ENCODE measurements around the gene SLC6A5. TPM values are rescaled to one million over a fixed set of nuclear protein-coding genes. Genes with fewer than 3 reads are reported as not detected.

SLC6A5 gene
- total RNA-seq, 1 experiment from 2014 or later: not detected

DNA sequence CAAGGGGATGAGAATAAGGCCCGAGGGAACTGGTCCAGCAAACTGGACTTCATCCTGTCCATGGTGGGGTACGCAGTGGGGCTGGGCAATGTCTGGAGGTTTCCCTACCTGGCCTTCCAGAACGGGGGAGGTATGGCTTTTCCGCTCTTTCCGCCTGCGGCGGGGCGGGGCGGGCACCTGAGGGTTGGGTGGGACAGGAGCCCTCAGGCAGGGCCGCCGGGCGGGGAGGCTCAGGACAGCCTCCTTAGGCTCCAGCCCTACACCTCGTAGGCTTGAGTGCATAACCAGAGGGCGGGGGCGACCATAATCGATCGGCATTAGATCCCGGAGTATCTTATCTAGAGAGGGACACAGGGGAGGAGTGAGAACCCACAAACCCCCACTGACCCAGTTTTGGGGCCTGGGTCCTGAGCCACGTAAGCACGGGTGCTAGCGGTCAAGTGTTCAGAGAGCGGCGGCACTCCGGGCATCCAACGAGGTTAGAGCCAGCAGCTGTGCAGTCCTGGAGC is 4.9 kb downstream of the SLC6A5 start (continued):
- no peak for TF ChIP-seq FOSL1 (IDR thresholded peaks at IDR 0.05; ENCODE audit: low read depth)
- TF ChIP-seq SRF (IDR thresholded peaks at IDR 0.05; ENCODE audit: low read depth): no peak
- no peak for TF ChIP-seq EZH2phosphoT487 (IDR thresholded peaks at IDR 0.05; ENCODE audit: borderline replicate concordance)
- TF ChIP-seq SP1 (IDR thresholded peaks at IDR 0.05; ENCODE audit: low read depth): no peak
- TF ChIP-seq ELF1 (IDR thresholded peaks at IDR 0.05; ENCODE audit: borderline replicate concordance, low read depth): no peak
- TF ChIP-seq EZH2 (IDR thresholded peaks at IDR 0.05): no peak

GRCh38 chr11:20604864-20605601 is 5.6 kb downstream of the SLC6A5 start:
- H3K27ac ChIP-seq (ENCODE audit: low read depth, low read length): no peak overlapping the region
- no TSS peak for BruUV-seq (replicated peaks)
- H3K9ac ChIP-seq (ENCODE audit: low read length): no peak overlapping the region
- no peak for ATAC-seq
- H3K36me3 ChIP-seq (ENCODE audit: control insufficient read depth in 1 of 2, insufficient read depth in 2 of 2, low read length in 2 of 2): no peaks in the 10 kb centered on the region
- H3K9me2 ChIP-seq (ENCODE audit: insufficient read depth): no peaks in the 10 kb centered on the region
- no peak for DNase-seq (ENCODE audit: low read depth, low spot score)
- H2AFZ ChIP-seq (ENCODE audit: low read depth, low read length, poor library complexity, severe bottlenecking): no peak overlapping the region
- ChIA-PET CTCF (no interaction called here), RAD21 (ENCODE audit: low non-redundant PET in 1 of 2, low total read pairs in 2 of 2, uncharacterized antibody in 2 of 2, unreplicated experiment in 2 of 2) (no interaction called here), POLR2A (no interaction called here)
- peaks cover 0 to 5% of the 10 kb centered on the region in 2 experiments; a peak in 1 of 4 replicates for H3K4me1 ChIP-seq (ENCODE audit: control insufficient read depth in 1 of 2, insufficient read depth in 2 of 2, low read length in 2 of 2)
- no peaks in the 10 kb centered on the region for H3K79me2 ChIP-seq (ENCODE audit: insufficient read depth, low read length)
- intact Hi-C loops (cut with micrococcal nuclease): no loop called here
- no peak for TF ChIP-seq CBX3 (IDR thresholded peaks at IDR 0.05; ENCODE audit: low read depth)
- no peak for TF ChIP-seq POLR2AphosphoS5 (IDR thresholded peaks at IDR 0.05; ENCODE audit: low read depth, low read length)
- TF ChIP-seq RAD21 (IDR thresholded peaks at IDR 0.05; ENCODE audit: low read depth): no peak
- no peak for TF ChIP-seq REST (IDR thresholded peaks at IDR 0.05; ENCODE audit: low read depth)
- TF ChIP-seq POLR2A (IDR thresholded peaks at IDR 0.05; ENCODE audit: borderline replicate concordance, extremely low read depth, insufficient read depth, insufficient read length): no peak
- no peak for TF ChIP-seq YY1 (IDR thresholded peaks at IDR 0.05; ENCODE audit: extremely low read depth, insufficient replicate concordance, low read depth, low read length)
- TF ChIP-seq SIN3A (IDR thresholded peaks at IDR 0.05; ENCODE audit: low read depth): no peak
- TF ChIP-seq FOSL1 (IDR thresholded peaks at IDR 0.05; ENCODE audit: low read depth): no peak
- no peak for TF ChIP-seq ELF1 (IDR thresholded peaks at IDR 0.05; ENCODE audit: borderline replicate concordance, low read depth)
- TF ChIP-seq JUND (IDR thresholded peaks at IDR 0.05): no peak
- TF ChIP-seq, protein P1, sequence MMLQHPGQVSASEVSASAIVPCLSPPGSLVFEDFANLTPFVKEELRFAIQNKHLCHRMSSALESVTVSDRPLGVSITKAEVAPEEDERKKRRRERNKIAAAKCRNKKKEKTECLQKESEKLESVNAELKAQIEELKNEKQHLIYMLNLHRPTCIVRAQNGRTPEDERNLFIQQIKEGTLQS (IDR thresholded peaks at IDR 0.05): no peak
- no peak for TF ChIP-seq TCF7L2 (IDR thresholded peaks at IDR 0.05; ENCODE audit: borderline replicate concordance, extremely low read depth, insufficient read depth, insufficient read length)
- no peak for TF ChIP-seq SP1 (IDR thresholded peaks at IDR 0.05; ENCODE audit: low read depth)
- no peak for TF ChIP-seq EZH2phosphoT487 (IDR thresholded peaks at IDR 0.05; ENCODE audit: borderline replicate concordance)
- no peak for TF ChIP-seq EZH2 (IDR thresholded peaks at IDR 0.05)
- TF ChIP-seq, protein P2, sequence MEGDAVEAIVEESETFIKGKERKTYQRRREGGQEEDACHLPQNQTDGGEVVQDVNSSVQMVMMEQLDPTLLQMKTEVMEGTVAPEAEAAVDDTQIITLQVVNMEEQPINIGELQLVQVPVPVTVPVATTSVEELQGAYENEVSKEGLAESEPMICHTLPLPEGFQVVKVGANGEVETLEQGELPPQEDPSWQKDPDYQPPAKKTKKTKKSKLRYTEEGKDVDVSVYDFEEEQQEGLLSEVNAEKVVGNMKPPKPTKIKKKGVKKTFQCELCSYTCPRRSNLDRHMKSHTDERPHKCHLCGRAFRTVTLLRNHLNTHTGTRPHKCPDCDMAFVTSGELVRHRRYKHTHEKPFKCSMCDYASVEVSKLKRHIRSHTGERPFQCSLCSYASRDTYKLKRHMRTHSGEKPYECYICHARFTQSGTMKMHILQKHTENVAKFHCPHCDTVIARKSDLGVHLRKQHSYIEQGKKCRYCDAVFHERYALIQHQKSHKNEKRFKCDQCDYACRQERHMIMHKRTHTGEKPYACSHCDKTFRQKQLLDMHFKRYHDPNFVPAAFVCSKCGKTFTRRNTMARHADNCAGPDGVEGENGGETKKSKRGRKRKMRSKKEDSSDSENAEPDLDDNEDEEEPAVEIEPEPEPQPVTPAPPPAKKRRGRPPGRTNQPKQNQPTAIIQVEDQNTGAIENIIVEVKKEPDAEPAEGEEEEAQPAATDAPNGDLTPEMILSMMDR (IDR thresholded peaks at IDR 0.05 in 2 of 3, conservative IDR thresholded peaks at IDR 0.05 in 1 of 3; ENCODE audit: borderline replicate concordance in 1 of 3, insufficient read depth in 1 of 3, low read depth in 2 of 3, low read length in 2 of 3): no peak
- TF ChIP-seq ZNF274 (IDR thresholded peaks at IDR 0.05; ENCODE audit: low read depth, low read length): no peak
- TF ChIP-seq MAX (IDR thresholded peaks at IDR 0.05): no peak
- no peaks in the 10 kb centered on the region for H4K20me1 ChIP-seq (ENCODE audit: insufficient read depth)
- H3K9me3 ChIP-seq (ENCODE audit: control insufficient read depth in 1 of 2, insufficient read depth in 1 of 2, low read depth in 1 of 2, low read length in 2 of 2): no peaks in the 10 kb centered on the region
- no peak overlapping the region for H3K4me3 ChIP-seq (replicated peaks in 1 of 2; ENCODE audit: low read depth in 1 of 2, low read length in 2 of 2)
- H3K27me3 ChIP-seq (ENCODE audit: insufficient read depth, low read length): peaks cover 25% of the 10 kb centered on the region; the same call in 1 of the 2 replicates
- no peak overlapping the region for H3K4me2 ChIP-seq (ENCODE audit: low read length)

Data from HCT116 (cell line).